ENCODE data around the gene IL23R. TPM values are rescaled to one million over a fixed set of nuclear protein-coding genes. Genes with fewer than 3 reads are reported as not detected.

IL23R gene
- total RNA-seq, 4 donors from 2014 or later, result 0.19 to 0.32 TPM; not detected in 2

DNA sequence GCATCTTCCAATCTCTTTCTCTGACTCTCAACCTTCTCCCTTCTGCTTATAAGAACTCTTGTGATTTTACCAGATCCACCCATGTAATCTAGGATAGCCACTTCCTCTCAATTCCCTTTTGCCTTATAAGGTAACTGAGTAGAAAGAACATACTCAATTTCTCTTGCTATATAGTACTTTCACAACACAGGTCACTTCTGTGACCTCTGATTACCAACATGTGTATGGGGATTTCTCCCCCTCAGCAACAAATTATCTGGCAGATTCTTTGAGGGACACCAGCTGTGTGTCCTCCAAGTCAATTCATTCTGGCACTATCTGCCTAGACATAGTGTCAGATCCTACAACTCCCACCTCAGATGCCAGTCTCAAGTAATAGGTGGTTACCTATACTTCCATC, 62.5 kb downstream of the IL23R start:
- no peak for TF ChIP-seq CTCF (IDR thresholded peaks at IDR 0.05)
- no peak for DNase-seq (ENCODE audit: low spot score)
- no peak for ATAC-seq (ENCODE audit: low FRiP score)

GRCh38 chr1:67230539-67230938, 64.3 kb downstream of the IL23R start:
- no peak for ATAC-seq (ENCODE audit: low FRiP score)
- no peak for TF ChIP-seq CTCF (IDR thresholded peaks at IDR 0.05)

GRCh38 chr1:67236277-67236676, 70.0 kb downstream of the IL23R start:
- DNase-seq (ENCODE audit: low spot score), result no peak
- TF ChIP-seq CTCF (IDR thresholded peaks at IDR 0.05), result no peak
- ATAC-seq (ENCODE audit: low FRiP score), result no peak

More at GRCh38 chr1:67230539-67230938, 64.3 kb downstream of the IL23R start:
- DNase-seq (ENCODE audit: low spot score), result no peak

DNA sequence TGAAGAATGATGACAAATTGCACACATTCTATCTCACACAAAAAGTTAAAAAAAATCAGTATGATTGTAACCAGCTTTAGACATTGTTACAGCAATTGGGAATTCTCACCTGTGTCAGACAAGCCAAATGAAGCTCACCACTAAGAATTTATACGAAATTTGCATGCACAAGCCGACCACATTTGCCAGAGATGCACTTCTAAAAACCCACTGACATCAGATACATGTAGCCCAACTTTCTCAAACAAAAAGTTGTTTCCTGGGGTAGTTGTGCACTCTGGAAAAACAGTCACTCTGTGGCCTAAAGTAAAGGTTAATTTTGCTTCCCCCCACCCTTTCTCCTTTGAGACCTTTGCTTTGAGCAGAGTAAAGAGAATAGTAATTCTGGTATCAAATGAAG, 73.5 kb downstream of the IL23R start:
- ATAC-seq (ENCODE audit: low FRiP score) (no peak), DNase-seq (ENCODE audit: low spot score) (no peak)
- no peak for TF ChIP-seq CTCF (IDR thresholded peaks at IDR 0.05)

GRCh38 chr1:67241200-67241746, 75.0 kb downstream of the IL23R start:
- DNase-seq (ENCODE audit: low spot score) (no peak), ATAC-seq (ENCODE audit: low FRiP score) (no peak)
- no peak for TF ChIP-seq CTCF (IDR thresholded peaks at IDR 0.05)

- DNase-seq (ENCODE audit: low spot score) (no peak), ATAC-seq (ENCODE audit: low FRiP score) (no peak)
- TF ChIP-seq CTCF (IDR thresholded peaks at IDR 0.05), result no peak
Measured at GRCh38 chr1:67242016-67242415, 75.8 kb downstream of the IL23R start.

GRCh38 chr1:67250051-67250653, 83.9 kb downstream of the IL23R start:
- no peak for TF ChIP-seq CTCF (IDR thresholded peaks at IDR 0.05)
- DNase-seq (ENCODE audit: low spot score), result no peak
- no peak for ATAC-seq (ENCODE audit: low FRiP score)

All from omental fat pad (tissue), 4 donors.